Activated CD8-positive, alpha-beta T cell treated with anti-CD3 and anti-CD28 coated beads for 36 hours (primary cell): Measurements from ENCODE around the gene NUDT3. TPM values are rescaled to one million over a fixed set of nuclear protein-coding genes. Genes with fewer than 3 reads are reported as not detected.

ENCODE experiments used
- ATAC-seq: fragments of 200-7000 bp; cut with Tn5 transposase; one replicate; pipeline ENCODE4 v1.10.0; 2021; ENCODE audit warnings: mild to moderate bottlenecking, moderate library complexity
- CTCF ChIA-PET: fragments of 350-600 bp; sonication (Branson Sonifier 250); formaldehyde crosslinking; loops from one replicate; lab custom pipeline; 2021; ENCODE audit warnings: antibody characterized with exemption; lab: Charles Lee
- POLR2A ChIA-PET: fragments of 350-600 bp; sonication (Branson Sonifier 250); formaldehyde crosslinking; loops from one replicate; lab custom pipeline; 2021; ENCODE audit warnings: antibody characterized with exemption; lab: Charles Lee
- DNase-seq: peaks from one replicate; pipeline ENCODE4 v3.0.0-alpha.2; 2020
- H3K27ac Mint-ChIP-seq: one replicate; pipeline ENCODE4 v1.8.0; 2021; ENCODE audit warnings: mild to moderate bottlenecking, mixed read lengths
- H3K27me3 Mint-ChIP-seq: one replicate; pipeline ENCODE4 v1.8.0; 2021; ENCODE audit warnings: mixed read lengths
- H3K36me3 Mint-ChIP-seq: one replicate; pipeline ENCODE4 v1.8.0; 2021; ENCODE audit warnings: low read depth, mixed read lengths
- H3K4me1 Mint-ChIP-seq: one replicate; pipeline ENCODE4 v1.8.0; 2021; ENCODE audit warnings: low read depth, mixed read lengths
- H3K4me3 Mint-ChIP-seq: one replicate; pipeline ENCODE4 v1.8.0; 2021; ENCODE audit warnings: mild to moderate bottlenecking, moderate library complexity, mixed read lengths
- H3K9me3 Mint-ChIP-seq: one replicate; pipeline ENCODE4 v1.8.0; 2021; ENCODE audit warnings: mixed read lengths
- intact Hi-C: fragments of 100-400 bp; cut with micrococcal nuclease; formaldehyde crosslinking; loops from one replicate; pipeline ENCODE4 v1.10.0; 2022
- total RNA-seq, 2 experiments: library from RNA; stranded (reverse); gene quantifications; one replicate each; pipeline ENCODE4 v1.2.3, GENCODE V29; 2021
- TF ChIP-seq, protein P1 (sequence below): fragments of 200-600 bp; IDR thresholded peaks from one replicate; pipeline ENCODE4 v1.8.0; 2022; ENCODE audit warnings: antibody characterized with exemption, mild to moderate bottlenecking

The NUDT3 gene
- total RNA-seq, 2 experiments from 2014 or later: 15.0 to 15.2 TPM

DNA sequence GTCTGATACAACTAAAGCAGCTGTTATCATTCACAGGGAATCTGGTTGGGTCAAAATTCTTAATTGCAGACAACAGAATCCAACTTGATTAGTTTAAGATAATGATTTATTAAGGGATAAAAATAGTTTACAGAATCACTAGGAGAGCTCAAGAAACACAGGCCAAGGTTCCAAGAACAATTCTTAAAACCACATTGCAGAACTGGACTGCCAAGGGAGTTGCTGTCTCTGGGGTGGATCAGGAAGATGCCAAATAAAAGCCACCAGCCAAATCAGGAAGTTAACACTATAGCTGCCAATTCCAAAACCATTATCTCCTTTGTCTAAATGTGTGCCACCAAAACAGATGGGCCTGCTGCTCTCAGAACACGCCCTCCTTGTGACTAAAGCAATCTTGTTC is 53.7 kb downstream of the NUDT3 start:
- H3K4me3 Mint-ChIP-seq: no peak overlapping the region
- ChIA-PET POLR2A (interaction anchor here (1.0 to 1.2 kb wide), 4 partner anchors 21 to 115 kb away, joined by 3 to 4 read pairs (median 3); no protein-coding TSS in a partner anchor), CTCF (interaction anchor here (1.3 kb wide), 1 partner anchor 143 kb away, joined by 3 read pairs; no protein-coding TSS in a partner anchor)
- TF ChIP-seq, protein P1, sequence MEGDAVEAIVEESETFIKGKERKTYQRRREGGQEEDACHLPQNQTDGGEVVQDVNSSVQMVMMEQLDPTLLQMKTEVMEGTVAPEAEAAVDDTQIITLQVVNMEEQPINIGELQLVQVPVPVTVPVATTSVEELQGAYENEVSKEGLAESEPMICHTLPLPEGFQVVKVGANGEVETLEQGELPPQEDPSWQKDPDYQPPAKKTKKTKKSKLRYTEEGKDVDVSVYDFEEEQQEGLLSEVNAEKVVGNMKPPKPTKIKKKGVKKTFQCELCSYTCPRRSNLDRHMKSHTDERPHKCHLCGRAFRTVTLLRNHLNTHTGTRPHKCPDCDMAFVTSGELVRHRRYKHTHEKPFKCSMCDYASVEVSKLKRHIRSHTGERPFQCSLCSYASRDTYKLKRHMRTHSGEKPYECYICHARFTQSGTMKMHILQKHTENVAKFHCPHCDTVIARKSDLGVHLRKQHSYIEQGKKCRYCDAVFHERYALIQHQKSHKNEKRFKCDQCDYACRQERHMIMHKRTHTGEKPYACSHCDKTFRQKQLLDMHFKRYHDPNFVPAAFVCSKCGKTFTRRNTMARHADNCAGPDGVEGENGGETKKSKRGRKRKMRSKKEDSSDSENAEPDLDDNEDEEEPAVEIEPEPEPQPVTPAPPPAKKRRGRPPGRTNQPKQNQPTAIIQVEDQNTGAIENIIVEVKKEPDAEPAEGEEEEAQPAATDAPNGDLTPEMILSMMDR: no peak
- ATAC-seq (no peak), DNase-seq (no peak)
- intact Hi-C loops: no loop called here
- H3K27me3 Mint-ChIP-seq: no peaks in the 10 kb centered on the region
- peaks cover 35% of the 10 kb centered on the region for H3K4me1 Mint-ChIP-seq
- H3K27ac Mint-ChIP-seq: no peak overlapping the region
- H3K9me3 Mint-ChIP-seq: no peaks in the 10 kb centered on the region
- H3K36me3 Mint-ChIP-seq: peaks cover 7% of the 10 kb centered on the region

DNA sequence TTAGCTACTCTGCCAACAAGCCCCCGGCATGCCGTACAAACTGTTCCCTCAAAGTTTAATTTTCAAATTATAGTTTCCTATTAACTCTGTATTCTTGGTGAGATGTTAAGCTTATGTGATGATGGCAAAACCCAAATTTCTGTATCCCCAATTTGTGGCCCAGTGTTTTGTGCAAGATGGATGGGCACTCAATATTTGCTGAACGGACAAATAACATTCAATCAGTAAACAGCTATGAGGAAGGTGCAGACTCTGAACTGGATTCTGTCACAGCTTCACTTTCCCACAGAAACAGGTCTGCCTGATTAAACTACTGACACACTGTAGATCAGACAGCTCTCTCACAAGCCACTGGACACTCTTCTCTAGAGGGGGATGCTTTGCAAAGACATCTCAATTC is 54.1 kb downstream of the NUDT3 start:
- TF ChIP-seq, protein P1: no peak
- H3K36me3 Mint-ChIP-seq: peaks cover 7% of the 10 kb centered on the region
- H3K4me3 Mint-ChIP-seq: no peak overlapping the region
- H3K27ac Mint-ChIP-seq: no peak overlapping the region
- H3K9me3 Mint-ChIP-seq: no peaks in the 10 kb centered on the region
- ChIA-PET POLR2A (interaction anchor here (1.0 to 1.2 kb wide), 3 partner anchors 22 to 114 kb away, joined by 3 to 4 read pairs (median 3); no protein-coding TSS in a partner anchor), CTCF (interaction anchor here (0.9 kb wide), 1 partner anchor 142 kb away, joined by 4 read pairs; no protein-coding TSS in a partner anchor)
- ATAC-seq: no peak
- peaks cover 30% of the 10 kb centered on the region for H3K4me1 Mint-ChIP-seq
- no peak for DNase-seq
- intact Hi-C loops: no loop called here
- no peaks in the 10 kb centered on the region for H3K27me3 Mint-ChIP-seq

DNA sequence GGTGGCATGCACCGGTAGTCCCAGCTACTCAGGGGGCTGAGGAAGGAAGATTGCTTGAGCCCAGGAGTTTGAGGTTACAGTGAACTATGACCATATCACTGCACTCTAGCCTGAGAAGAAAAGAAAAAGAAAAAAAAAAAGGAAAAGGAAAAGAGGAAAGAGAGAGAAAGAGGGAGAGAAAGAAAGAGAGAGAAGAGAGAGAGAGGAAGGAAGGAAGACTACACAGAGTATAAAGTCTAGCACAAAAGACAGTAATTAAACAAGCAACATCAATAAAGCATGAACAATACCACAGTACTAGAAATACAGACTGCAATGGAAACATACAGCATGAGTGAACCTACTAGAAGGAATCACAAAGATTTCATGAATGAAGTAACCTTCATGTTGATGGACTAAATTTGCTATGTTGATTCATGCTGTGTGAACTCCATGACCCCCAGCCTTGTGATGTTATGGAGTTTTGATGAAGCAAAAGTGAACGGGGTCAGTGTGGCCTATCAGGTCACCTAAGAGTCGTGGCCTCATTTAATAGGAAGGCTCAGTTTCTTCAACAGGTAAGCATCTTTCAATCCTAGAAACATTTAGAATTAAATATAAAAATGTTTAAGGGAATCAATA is 57.6 kb downstream of the NUDT3 start:
- ChIA-PET CTCF (no interaction called here), POLR2A (no interaction called here)
- DNase-seq (no peak), ATAC-seq (no peak)
- TF ChIP-seq, protein P1: no peak
- Mint-ChIP-seq H3K27me3 (no peaks in the 10 kb centered on the region), H3K36me3 (peaks cover 5% of the 10 kb centered on the region), H3K27ac (no peak overlapping the region), H3K9me3 (no peaks in the 10 kb centered on the region), H3K4me1 (peaks cover 16% of the 10 kb centered on the region), H3K4me3 (no peak overlapping the region)
- intact Hi-C loops: no loop called here

DNA sequence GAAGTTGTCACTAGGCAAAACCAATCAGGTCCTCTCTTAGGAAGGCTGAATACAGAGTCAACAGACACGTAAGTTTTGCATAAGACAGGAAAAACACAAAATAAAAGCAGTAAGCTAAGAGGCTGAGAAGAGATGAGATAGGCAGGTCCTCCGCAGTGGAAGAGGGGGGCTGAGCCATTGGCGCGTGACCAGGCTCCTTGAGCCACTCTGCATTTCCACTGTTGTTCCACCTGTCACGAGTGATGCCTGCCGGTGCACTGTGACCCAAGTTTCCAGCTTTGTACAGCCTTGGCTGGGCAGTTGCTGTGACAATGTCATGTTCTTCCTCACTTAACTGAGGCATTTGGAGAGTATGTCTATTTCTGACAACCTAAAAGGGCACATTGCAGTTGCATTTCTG is 58.6 kb downstream of the NUDT3 start:
- Mint-ChIP-seq H3K36me3 (peaks cover 8% of the 10 kb centered on the region), H3K27ac (no peak overlapping the region), H3K4me1 (peaks cover 17% of the 10 kb centered on the region), H3K4me3 (no peak overlapping the region), H3K27me3 (no peaks in the 10 kb centered on the region), H3K9me3 (no peaks in the 10 kb centered on the region)
- ChIA-PET POLR2A (interaction anchor here (1.4 kb wide), 1 partner anchor 138 kb away, joined by 3 read pairs; no protein-coding TSS in a partner anchor), CTCF (no interaction called here)
- DNase-seq (no peak), ATAC-seq (no peak)
- TF ChIP-seq, protein P1: no peak
- intact Hi-C loops: no loop called here
